HCT116 (cell line): ENCODE data around the gene HEATR5A. TPM values are rescaled to one million over a fixed set of nuclear protein-coding genes. Genes with fewer than 3 reads are reported as not detected.
"Not testable (repeated sequence)": the region's sequence is repeated elsewhere in the genome, so short reads cannot be mapped to it uniquely, and the experiment has no call there.

Experiments used
- ATAC-seq: fragments of 200-7000 bp; cut with Tn5 transposase; 2 replicates; pipeline ENCODE4 v1.9.1; 2020; ENCODE audit warnings: mild to moderate bottlenecking, moderate library complexity
- BruUV-seq: library from RNA; stranded (reverse); fragments of 400-500 nt; replicated peaks from 2 replicates; lab custom pipeline; 2021; lab: Mats Ljungman, UMichigan
- CTCF ChIA-PET: fragments of 300-600 bp; sonication (Branson Sonifier 250); formaldehyde crosslinking; loops from one replicate; lab custom pipeline; 2021; ENCODE audit warnings: antibody characterized with exemption; lab: Charles Lee
- POLR2A ChIA-PET: fragments of 300-600, 350-600 bp; sonication (Branson Sonifier 250); formaldehyde crosslinking; loops from one replicate; lab custom pipeline; 2021; ENCODE audit warnings: antibody characterized with exemption; lab: Charles Lee
- RAD21 ChIA-PET, 2 experiments: fragments of 300-600 bp; sonication (Branson Sonifier 250); formaldehyde crosslinking; loops; one replicate each; lab custom pipeline; 2023; ENCODE audit warnings: low total read pairs in 2 of 2; ENCODE audit not compliant: uncharacterized antibody in 2 of 2, unreplicated experiment in 2 of 2, low non-redundant PET in 1 of 2; lab: Charles Lee
- DNase-seq: peaks from one replicate; pipeline ENCODE4 v3.0.0-alpha.2; 2010; ENCODE audit warnings: low read depth, low spot score
- H2AFZ ChIP-seq: fragments of 200-600 bp; shearing (Covaris generic), sonication (generic); 2 replicates; pipeline ENCODE4 v1.6.1; 2017; ENCODE audit warnings: low read depth, mixed run types, mixed read lengths, antibody characterized with exemption, low read length; ENCODE audit not compliant: poor library complexity, severe bottlenecking
- H3K27ac ChIP-seq: 2 replicates; pipeline ENCODE4 v1.5.1; 2012; ENCODE audit warnings: low read depth, low read length
- H3K27me3 ChIP-seq: fragments of 200-600 bp; sonication (generic); 2 replicates; pipeline ENCODE4 v1.6.1; 2016; ENCODE audit warnings: mixed run types, low read length, mixed read lengths; ENCODE audit not compliant: insufficient read depth
- H3K36me3 ChIP-seq, 2 experiments: fragments of 200-500 bp in 1 of 2; fragments of 200-600 bp in 1 of 2; sonication (Bioruptor generic) in 1 of 2; sonication (generic) in 1 of 2; 2 replicates each; pipeline versions ENCODE4 v1.5.1 to v1.6.1; 2014 to 2016; ENCODE audit warnings: low read length in 2 of 2, inconsistent platforms in 1 of 2, mixed read lengths in 1 of 2, mixed run types in 1 of 2; ENCODE audit not compliant: insufficient read depth in 2 of 2, control insufficient read depth in 1 of 2
- H3K4me1 ChIP-seq, 2 experiments: fragments of 200-600 bp in 1 of 2; sonication (generic) in 1 of 2; 2 replicates each; pipeline versions ENCODE4 v1.5.1 to v1.6.1; 2012 to 2017; ENCODE audit warnings: low read length in 2 of 2, inconsistent platforms in 1 of 2, mild to moderate bottlenecking in 1 of 2, mixed read lengths in 1 of 2, mixed run types in 1 of 2, moderate library complexity in 1 of 2; ENCODE audit not compliant: insufficient read depth in 2 of 2, control insufficient read depth in 1 of 2
- H3K4me2 ChIP-seq: fragments of 200-600 bp; sonication (generic); 2 replicates; pipeline ENCODE4 v1.6.1; 2017; ENCODE audit warnings: mixed run types, low read length, mixed read lengths
- H3K4me3 ChIP-seq, 2 experiments: fragments of 200-600 bp in 1 of 2; sonication (generic) in 1 of 2; replicated peaks in 1 of 2; 2 replicates each; pipeline ENCODE4 v1.5.1; 2011 to 2016; ENCODE audit warnings: low read length in 2 of 2, control low read depth in 1 of 2, low read depth in 1 of 2, mild to moderate bottlenecking in 1 of 2, mixed read lengths in 1 of 2, mixed run types in 1 of 2
- H3K79me2 ChIP-seq: fragments of 200-600 bp; sonication (generic); 2 replicates; pipeline ENCODE4 v1.6.1; 2017; ENCODE audit warnings: mild to moderate bottlenecking, mixed run types, low read length, moderate library complexity, mixed read lengths; ENCODE audit not compliant: insufficient read depth
- H3K9ac ChIP-seq: fragments of 200-600 bp; sonication (generic); 2 replicates; pipeline ENCODE4 v1.6.1; 2016; ENCODE audit warnings: low read length, mixed read lengths
- H3K9me2 ChIP-seq: fragments of 200-600 bp; sonication (generic), shearing (Covaris generic); 2 replicates; pipeline ENCODE4 v1.6.1; 2017; ENCODE audit warnings: mixed run types, mild to moderate bottlenecking, moderate library complexity; ENCODE audit not compliant: insufficient read depth
- H3K9me3 ChIP-seq, 2 experiments: fragments of 200-500 bp in 1 of 2; fragments of 200-600 bp in 1 of 2; sonication (Bioruptor generic) in 1 of 2; sonication (generic) in 1 of 2; 2 replicates each; pipeline ENCODE4 v1.6.1; 2014 to 2017; ENCODE audit warnings: low read length in 2 of 2, mixed read lengths in 2 of 2, inconsistent platforms in 1 of 2, low read depth in 1 of 2, mild to moderate bottlenecking in 1 of 2, mixed run types in 1 of 2, moderate library complexity in 1 of 2; ENCODE audit not compliant: control insufficient read depth in 1 of 2, insufficient read depth in 1 of 2
- H4K20me1 ChIP-seq: fragments of 200-600 bp; sonication (generic), shearing (Covaris generic); 2 replicates; pipeline ENCODE4 v1.6.1; 2017; ENCODE audit warnings: mixed run types, mild to moderate bottlenecking, moderate library complexity; ENCODE audit not compliant: insufficient read depth
- EGR1 ChIP-seq: IDR thresholded peaks from 2 replicates; pipeline ENCODE4 v1.6.1; 2012; ENCODE audit warnings: low read depth
- ELF1 ChIP-seq: IDR thresholded peaks from 2 replicates; pipeline ENCODE4 v1.6.1; 2012; ENCODE audit warnings: low read depth, borderline replicate concordance
- JUND ChIP-seq: IDR thresholded peaks from 2 replicates; pipeline ENCODE4 v1.6.1; 2012
- POLR2A ChIP-seq: IDR thresholded peaks from 2 replicates; pipeline ENCODE4 v1.7.0; 2011; ENCODE audit warnings: borderline replicate concordance; ENCODE audit not compliant: insufficient read depth, insufficient read length; ENCODE audit errors: extremely low read depth
- POLR2AphosphoS5 ChIP-seq: IDR thresholded peaks from 2 replicates; pipeline ENCODE4 v1.6.1; 2011; ENCODE audit warnings: mild to moderate bottlenecking, low read depth, low read length, moderate library complexity
- SIN3A ChIP-seq: IDR thresholded peaks from 2 replicates; pipeline ENCODE4 v1.6.1; 2012; ENCODE audit warnings: low read depth
- ZNF274 ChIP-seq: fragments of 200-500 bp; sonication (Bioruptor generic); IDR thresholded peaks from 2 replicates; pipeline ENCODE4 v1.6.1; 2014; ENCODE audit warnings: mild to moderate bottlenecking, low read depth, low read length, inconsistent platforms
- intact Hi-C: fragments of 100-400 bp; cut with micrococcal nuclease; formaldehyde crosslinking; loops from 2 replicates; pipeline ENCODE4 v1.10.0; 2022
- total RNA-seq: library from RNA; stranded (reverse); gene quantifications from one replicate; pipeline ENCODE4 v1.2.1, GENCODE V29; 2021; ENCODE audit not compliant: unreplicated experiment

Gene HEATR5A
- total RNA-seq, 1 experiment from 2014 or later: 20.9 TPM

GRCh38 chr14:31258427-31259039 lies 161.8 kb downstream of the HEATR5A start:
- no peak for DNase-seq
- Histone ChIP-seq H3K27ac (no peak overlapping the region), H3K79me2 (no peaks in the 10 kb centered on the region), H2AFZ (no peak overlapping the region), H3K9me2 (no peaks in the 10 kb centered on the region), H3K4me1 (peaks cover 8 to 20% of the 10 kb centered on the region in 2 experiments; a peak in 3 of 4 replicates), H3K36me3 (no peaks in the 10 kb centered on the region), H3K27me3 (no peaks in the 10 kb centered on the region), H3K4me3 (no peak overlapping the region), H4K20me1 (no peaks in the 10 kb centered on the region), H3K9me3 (no peaks in the 10 kb centered on the region), H3K9ac (no peak overlapping the region), H3K4me2 (no peak overlapping the region)
- ChIA-PET RAD21 (no interaction called here), POLR2A (no interaction called here), CTCF (no interaction called here)
- ATAC-seq: no peak
- TF ChIP-seq EGR1 (no peak), ZNF274 (no peak), SIN3A (no peak), POLR2A (no peak), POLR2AphosphoS5 (no peak), ELF1 (no peak), JUND (no peak)
- no TSS peak for BruUV-seq
- intact Hi-C loops: no loop called here

GRCh38 chr14:31257554-31258426 lies 162.6 kb downstream of the HEATR5A start:
- ATAC-seq, H3K9me3 ChIP-seq, BruUV-seq, H3K79me2 ChIP-seq, H3K9ac ChIP-seq, CTCF ChIA-PET, intact Hi-C loops, RAD21 ChIA-PET, H3K27ac ChIP-seq, POLR2A ChIA-PET, H3K27me3 ChIP-seq, H3K9me2 ChIP-seq, H2AFZ ChIP-seq, DNase-seq, H3K36me3 ChIP-seq, H3K4me3 ChIP-seq, H4K20me1 ChIP-seq, H3K4me2 ChIP-seq: not testable (repeated sequence)
- peaks cover 5 to 12% of the 10 kb centered on the region in 2 experiments; a peak in 3 of 4 replicates for H3K4me1 ChIP-seq
